ENCODE data around the gene XAF1.
A peak's percentile ranks its signal among the peaks of the same experiment; 100 is the strongest.
"Not testable (repeated sequence)": the region's sequence is repeated elsewhere in the genome, so short reads cannot be mapped to it uniquely, and the experiment has no call there.

XAF1 gene

DNA sequence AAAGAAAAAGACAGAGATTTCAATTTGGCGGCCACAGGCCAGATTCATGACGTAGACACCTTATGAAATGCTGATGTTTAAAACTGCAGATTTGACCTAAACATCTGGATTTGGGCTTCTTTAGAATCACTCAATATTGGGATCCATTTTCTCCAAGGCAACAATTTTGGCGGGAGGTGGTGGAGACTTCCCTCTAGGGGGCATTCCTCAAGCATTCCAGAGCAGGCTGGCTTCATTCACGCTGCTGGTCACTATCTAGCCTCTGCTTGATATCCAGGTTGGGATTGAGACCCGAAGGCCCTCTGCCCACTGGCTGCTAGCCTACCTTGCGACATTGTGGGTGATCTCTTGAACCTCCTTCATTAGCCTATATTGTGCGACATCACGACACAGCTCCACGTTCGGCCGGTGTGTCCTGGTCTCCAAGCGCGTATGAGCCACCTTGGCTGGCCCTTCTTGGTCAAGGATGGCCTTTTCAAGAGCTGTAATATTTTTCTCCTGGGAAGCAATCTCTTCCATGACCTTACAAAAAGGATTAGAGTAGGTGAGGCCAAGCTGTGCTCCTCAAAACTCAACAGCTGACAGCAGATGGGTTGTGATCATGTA lies 44.7 kb downstream of the XAF1 start:
- no peak for DNase-seq (ENCODE audit: low read depth)

DNA sequence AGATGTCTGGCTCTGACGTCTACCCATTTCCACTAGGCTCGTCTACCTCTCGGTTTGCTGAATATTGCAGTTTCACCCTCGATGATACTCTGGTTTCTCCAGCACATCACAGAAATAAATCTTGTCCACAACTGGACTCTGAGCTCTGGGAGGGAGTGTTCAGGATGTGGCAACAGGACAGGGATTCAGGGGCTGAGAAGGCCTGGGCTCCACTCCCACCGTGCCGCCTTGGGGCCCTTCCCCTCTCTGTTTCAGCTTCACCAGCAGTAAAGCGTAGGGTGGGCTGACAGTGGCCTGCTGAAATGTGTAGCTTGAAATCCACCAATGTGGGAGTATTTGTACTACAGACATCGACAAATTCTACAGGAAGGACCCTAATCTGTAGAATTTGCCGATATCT lies 55.7 kb downstream of the XAF1 start:
- no peak for DNase-seq (ENCODE audit: low read depth)

DNA sequence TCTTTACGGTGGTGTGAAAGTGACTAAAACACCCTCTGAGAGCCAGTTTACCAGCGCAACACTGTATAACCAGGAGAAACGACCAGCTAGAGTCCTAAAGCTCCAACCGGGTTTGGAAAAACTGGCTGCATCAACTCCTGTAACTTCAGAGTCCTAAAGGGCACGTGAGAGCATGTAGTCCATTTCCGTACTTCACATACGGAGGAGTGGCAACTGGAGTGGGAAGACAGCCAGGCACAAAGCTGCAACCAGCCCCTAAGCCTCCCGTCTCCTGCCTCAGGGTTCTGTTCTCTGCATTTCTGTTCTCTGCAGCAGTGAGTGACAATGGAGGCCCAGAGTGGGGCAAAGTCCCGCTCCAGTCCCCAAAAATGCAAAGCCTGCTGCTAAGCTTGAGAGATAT lies 56.4 kb downstream of the XAF1 start:
- DNase-seq (ENCODE audit: low read depth): no peak

DNA sequence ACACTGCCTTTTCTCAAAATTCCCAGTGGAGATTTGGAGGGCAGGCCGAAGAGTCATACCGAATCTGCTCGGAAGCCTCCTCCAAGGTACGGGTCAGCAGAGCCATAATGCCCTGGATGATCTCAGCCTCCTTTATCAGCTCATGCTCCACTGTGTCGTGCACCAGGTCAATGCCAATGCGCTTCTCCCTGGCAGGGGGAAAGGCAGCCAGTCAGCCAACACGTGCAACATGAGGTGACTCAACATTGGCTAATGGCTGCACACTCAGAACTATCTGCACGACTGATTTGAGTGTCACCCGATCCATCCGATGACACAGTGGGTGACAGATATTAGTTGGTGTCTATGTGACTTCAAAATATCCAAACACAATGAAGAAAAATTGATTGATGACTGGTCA lies 59.9 kb downstream of the XAF1 start:
- DNase-seq (ENCODE audit: low read depth): no peak

DNA sequence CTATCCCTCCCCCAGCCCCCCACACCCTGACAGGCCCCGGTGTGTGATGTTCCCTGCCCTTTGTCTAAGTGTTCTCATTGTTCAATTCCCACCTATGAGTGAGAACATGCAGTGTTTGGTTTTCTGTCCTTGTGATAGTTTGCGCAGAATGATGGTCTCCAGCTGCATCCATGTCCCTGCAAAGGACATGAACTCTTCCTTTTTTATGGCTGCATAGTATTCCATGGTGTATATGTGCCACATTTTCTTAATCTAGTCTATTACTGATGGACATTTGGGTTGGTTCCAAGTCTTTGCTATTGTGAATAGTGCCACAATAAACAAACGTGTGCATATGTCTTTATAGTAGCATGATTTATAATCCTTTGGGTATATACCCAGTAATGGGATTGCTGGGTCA lies 60.5 kb downstream of the XAF1 start:
- not testable (repeated sequence) for DNase-seq (ENCODE audit: low read depth)

DNA sequence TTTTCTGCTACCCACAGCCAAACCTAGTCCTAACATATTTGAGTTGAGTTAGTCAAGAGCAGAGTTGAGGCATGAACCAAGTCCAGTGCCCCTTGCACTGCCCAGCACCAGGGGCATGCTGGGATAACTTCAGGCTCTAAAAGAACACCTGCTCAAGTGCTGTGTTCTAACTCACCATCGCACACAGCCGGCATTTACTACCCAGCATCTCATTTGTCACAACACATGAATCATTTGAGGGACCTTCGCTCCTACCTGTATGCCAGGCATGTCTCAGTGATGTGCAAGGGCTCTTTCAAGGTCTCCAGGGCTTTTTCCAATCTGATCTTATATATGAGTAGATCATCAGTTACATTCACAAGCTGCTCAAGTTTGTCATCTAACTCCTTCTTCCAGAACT lies 63.1 kb downstream of the XAF1 start:
- no peak for DNase-seq (ENCODE audit: low read depth)

DNA sequence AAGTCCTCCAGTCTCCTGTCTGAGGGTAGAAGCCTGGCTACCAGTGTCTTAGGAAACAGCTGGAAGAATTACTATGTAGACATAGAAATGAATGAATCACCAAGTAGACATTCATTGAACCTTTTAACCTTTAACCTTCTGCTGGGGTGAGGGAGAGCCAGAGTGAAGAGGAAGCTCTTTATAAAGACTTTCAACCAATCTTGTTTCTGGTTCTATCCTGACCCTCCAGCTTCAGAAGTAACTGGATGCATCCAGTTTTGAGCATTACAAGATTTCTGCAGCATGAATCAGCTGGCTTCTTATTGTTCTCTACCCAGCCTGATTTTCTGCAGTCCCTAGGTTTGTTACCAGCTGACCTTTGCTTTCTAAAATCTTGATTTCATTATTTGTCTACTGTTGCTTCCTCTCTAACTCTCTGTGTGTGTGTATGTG lies 67.2 kb downstream of the XAF1 start:
- DNase-seq (ENCODE audit: low read depth): peak; percentile 36
